Midbrain (tissue), 1 donor: Measurements from ENCODE around the gene TTC16.

Experiments
- DNase-seq: peaks from one replicate; lab custom pipeline; 2025; lab: John Stamatoyannopoulos, UW

The TTC16 gene

GRCh38 chr9:127698985-127699670, 16.8 kb upstream of the TTC16 start:
- DNase-seq = peak; percentile 97

- DNase-seq = no peak
These were observed 15.7 kb upstream of the TTC16 start for GRCh38 chr9:127700140-127700539.

- DNase-seq = no peak
These were observed 15.2 kb upstream of the TTC16 start for GRCh38 chr9:127700594-127701255.

GRCh38 chr9:127703289-127703946, 12.5 kb upstream of the TTC16 start:
- DNase-seq = no peak

- DNase-seq = no peak
These were observed 10.1 kb upstream of the TTC16 start for GRCh38 chr9:127705577-127706379.

- DNase-seq = no peak
These were observed 9.0 kb upstream of the TTC16 start, which contains the start of gene CFAP157 for GRCh38 chr9:127706836-127707241. TSS of gene CFAP157 (plus strand) at chr9:127706988. CDS start at chr9:127707032, 44 bp downstream.

- no peak for DNase-seq
These were observed 8.1 kb upstream of the TTC16 start for GRCh38 chr9:127707766-127708165.

- no peak for DNase-seq
These were observed 6.8 kb upstream of the TTC16 start for GRCh38 chr9:127708952-127709587.

- no peak for DNase-seq
These were observed 5.6 kb upstream of the TTC16 start for GRCh38 chr9:127710204-127710783.

- no peak for DNase-seq
These were observed 4.6 kb upstream of the TTC16 start for GRCh38 chr9:127711226-127711701.

- no peak for DNase-seq
These were observed 4.0 kb upstream of the TTC16 start for GRCh38 chr9:127711831-127712274.

GRCh38 chr9:127712371-127712770, 3.5 kb upstream of the TTC16 start:
- DNase-seq = no peak

GRCh38 chr9:127712867-127713266, 3.0 kb upstream of the TTC16 start:
- DNase-seq = no peak

GRCh38 chr9:127714020-127714750, 1.7 kb upstream of the TTC16 start:
- no peak for DNase-seq

- DNase-seq = no peak
These were observed 869 bp upstream of the TTC16 start for GRCh38 chr9:127714951-127715469.

- DNase-seq = no peak
These were observed 533 bp downstream of the TTC16 start for GRCh38 chr9:127716412-127716811.

- DNase-seq = peak; percentile 35
These were observed 1.9 kb downstream of the TTC16 start for GRCh38 chr9:127717766-127718165.

- no peak for DNase-seq
These were observed 4.4 kb downstream of the TTC16 start for GRCh38 chr9:127720031-127720864.

- DNase-seq = no peak
These were observed 5.0 kb downstream of the TTC16 start for GRCh38 chr9:127720865-127721227.
